ENCODE results near the gene TAAR8.
A peak's percentile ranks its signal among the peaks of the same experiment; 100 is the strongest.

Gene TAAR8

GRCh38 chr6:132512638-132513632 is 39.5 kb upstream of the TAAR8 start, which contains the start of gene STX7:
Gene STX7, minus strand, starts transcription at chr6:132513116. Its CDS starts 9,586 bp downstream, at chr6:132503530.
- TF ChIP-seq POLR2AphosphoS5 (IDR thresholded peaks at IDR 0.05; ENCODE audit: borderline replicate concordance, low read depth, low read length) (peak; percentile 94), FOXP2 (optimal IDR thresholded peaks at IDR 0.05; ENCODE audit: control extremely low read depth, extremely low read length, insufficient read depth) (peak; percentile 76), EZH2 (IDR thresholded peaks at IDR 0.05) (no peak)
- no peak within 1 kb of the TSS for H3K27ac ChIP-seq
- H3K9ac ChIP-seq (ENCODE audit: insufficient read length) = peak within 1 kb of the TSS; percentile 87
- peak within 1 kb of the TSS; percentile 91 for H3K4me3 ChIP-seq
- H3K36me3 ChIP-seq (ENCODE audit: insufficient read depth, low read length) = peaks cover 4% of the 10 kb centered on the region; the same call in 1 of the 2 replicates
- peak; percentile 34 for DNase-seq (ENCODE audit: low read depth, low spot score)
- H3K9me3 ChIP-seq (ENCODE audit: low read depth, low read length) = no peaks in the 10 kb centered on the region

- H3K36me3 ChIP-seq (ENCODE audit: insufficient read depth, low read length) = no peaks in the 10 kb centered on the region
- no peak overlapping the region for H3K4me3 ChIP-seq
- no peak for DNase-seq (ENCODE audit: low read depth, low spot score)
- no peak overlapping the region for H3K27ac ChIP-seq
- H3K9ac ChIP-seq (ENCODE audit: insufficient read length) = no peak overlapping the region
- TF ChIP-seq POLR2AphosphoS5 (IDR thresholded peaks at IDR 0.05; ENCODE audit: borderline replicate concordance, low read depth, low read length) (no peak), FOXP2 (optimal IDR thresholded peaks at IDR 0.05; ENCODE audit: control extremely low read depth, extremely low read length, insufficient read depth) (no peak), EZH2 (IDR thresholded peaks at IDR 0.05) (no peak)
- no peaks in the 10 kb centered on the region for H3K9me3 ChIP-seq (ENCODE audit: low read depth, low read length)
Measured at GRCh38 chr6:132513831-132514545, 38.5 kb upstream of the TAAR8 start.

- Histone ChIP-seq H3K36me3 (ENCODE audit: insufficient read depth, low read length) (no peaks in the 10 kb centered on the region), H3K27ac (no peak overlapping the region), H3K4me3 (no peak overlapping the region), H3K9ac (ENCODE audit: insufficient read length) (no peak overlapping the region), H3K9me3 (ENCODE audit: low read depth, low read length) (no peaks in the 10 kb centered on the region)
- no peak for DNase-seq (ENCODE audit: low read depth, low spot score)
- TF ChIP-seq EZH2 (IDR thresholded peaks at IDR 0.05) (no peak), POLR2AphosphoS5 (IDR thresholded peaks at IDR 0.05; ENCODE audit: borderline replicate concordance, low read depth, low read length) (no peak), FOXP2 (optimal IDR thresholded peaks at IDR 0.05; ENCODE audit: control extremely low read depth, extremely low read length, insufficient read depth) (no peak)
Measured at GRCh38 chr6:132515386-132515785, 37.1 kb upstream of the TAAR8 start.

GRCh38 chr6:132520953-132521352 is 31.5 kb upstream of the TAAR8 start:
- Histone ChIP-seq H3K27ac (no peak overlapping the region), H3K4me3 (no peak overlapping the region), H3K9me3 (ENCODE audit: low read depth, low read length) (no peaks in the 10 kb centered on the region), H3K36me3 (ENCODE audit: insufficient read depth, low read length) (no peaks in the 10 kb centered on the region), H3K9ac (ENCODE audit: insufficient read length) (no peak overlapping the region)
- TF ChIP-seq EZH2 (IDR thresholded peaks at IDR 0.05) (no peak), FOXP2 (optimal IDR thresholded peaks at IDR 0.05; ENCODE audit: control extremely low read depth, extremely low read length, insufficient read depth) (no peak), POLR2AphosphoS5 (IDR thresholded peaks at IDR 0.05; ENCODE audit: borderline replicate concordance, low read depth, low read length) (no peak)
- no peak for DNase-seq (ENCODE audit: low read depth, low spot score)

- H3K9ac ChIP-seq (ENCODE audit: insufficient read length) = no peak overlapping the region
- no peak overlapping the region for H3K4me3 ChIP-seq
- H3K9me3 ChIP-seq (ENCODE audit: low read depth, low read length) = no peaks in the 10 kb centered on the region
- TF ChIP-seq FOXP2 (optimal IDR thresholded peaks at IDR 0.05; ENCODE audit: control extremely low read depth, extremely low read length, insufficient read depth) = no peak
- TF ChIP-seq EZH2 (IDR thresholded peaks at IDR 0.05) = no peak
- no peak for TF ChIP-seq POLR2AphosphoS5 (IDR thresholded peaks at IDR 0.05; ENCODE audit: borderline replicate concordance, low read depth, low read length)
- no peaks in the 10 kb centered on the region for H3K36me3 ChIP-seq (ENCODE audit: insufficient read depth, low read length)
- no peak for DNase-seq (ENCODE audit: low read depth, low spot score)
- no peak overlapping the region for H3K27ac ChIP-seq
Measured at GRCh38 chr6:132524646-132525045, 27.8 kb upstream of the TAAR8 start.

GRCh38 chr6:132525866-132526265 is 26.6 kb upstream of the TAAR8 start:
- Histone ChIP-seq H3K9ac (ENCODE audit: insufficient read length) (no peak overlapping the region), H3K27ac (no peak overlapping the region), H3K9me3 (ENCODE audit: low read depth, low read length) (no peaks in the 10 kb centered on the region), H3K36me3 (ENCODE audit: insufficient read depth, low read length) (no peaks in the 10 kb centered on the region), H3K4me3 (no peak overlapping the region)
- TF ChIP-seq POLR2AphosphoS5 (IDR thresholded peaks at IDR 0.05; ENCODE audit: borderline replicate concordance, low read depth, low read length) = no peak
- no peak for TF ChIP-seq FOXP2 (optimal IDR thresholded peaks at IDR 0.05; ENCODE audit: control extremely low read depth, extremely low read length, insufficient read depth)
- TF ChIP-seq EZH2 (IDR thresholded peaks at IDR 0.05) = no peak
- DNase-seq (ENCODE audit: low read depth, low spot score) = no peak

- no peak for DNase-seq (ENCODE audit: low read depth, low spot score)
- Histone ChIP-seq H3K36me3 (ENCODE audit: insufficient read depth, low read length) (no peaks in the 10 kb centered on the region), H3K9me3 (ENCODE audit: low read depth, low read length) (no peaks in the 10 kb centered on the region), H3K27ac (no peak overlapping the region), H3K4me3 (no peak overlapping the region), H3K9ac (ENCODE audit: insufficient read length) (no peak overlapping the region)
- TF ChIP-seq FOXP2 (optimal IDR thresholded peaks at IDR 0.05; ENCODE audit: control extremely low read depth, extremely low read length, insufficient read depth) = no peak
Measured at GRCh38 chr6:132526461-132526860, 26.0 kb upstream of the TAAR8 start.

- H3K27ac ChIP-seq = no peak overlapping the region
- no peak for TF ChIP-seq FOXP2 (optimal IDR thresholded peaks at IDR 0.05; ENCODE audit: control extremely low read depth, extremely low read length, insufficient read depth)
- no peak for TF ChIP-seq POLR2AphosphoS5 (IDR thresholded peaks at IDR 0.05; ENCODE audit: borderline replicate concordance, low read depth, low read length)
- TF ChIP-seq EZH2 (IDR thresholded peaks at IDR 0.05) = no peak
- no peaks in the 10 kb centered on the region for H3K36me3 ChIP-seq (ENCODE audit: insufficient read depth, low read length)
- no peak for DNase-seq (ENCODE audit: low read depth, low spot score)
- H3K9me3 ChIP-seq (ENCODE audit: low read depth, low read length) = no peaks in the 10 kb centered on the region
- H3K4me3 ChIP-seq = no peak overlapping the region
- no peak overlapping the region for H3K9ac ChIP-seq (ENCODE audit: insufficient read length)
Measured at GRCh38 chr6:132527791-132528190, 24.7 kb upstream of the TAAR8 start.
